GM12878 (cell line): ENCODE data around the gene SPRED3.

ENCODE experiments used
- EZH2 ChIP-seq: IDR thresholded peaks from 2 replicates; pipeline ENCODE4 v1.6.1; 2012; ENCODE audit warnings: low read depth, mild to moderate bottlenecking, control low read depth, inconsistent platforms, low read length, borderline replicate concordance; ENCODE audit not compliant: control insufficient read depth
- JUND ChIP-seq: IDR thresholded peaks from 2 replicates; pipeline ENCODE4 v1.6.1; 2012; ENCODE audit warnings: low read depth, mild to moderate bottlenecking, low read length, improper control_type of control experiment, moderate library complexity
- POLR2A ChIP-seq: IDR thresholded peaks from 2 replicates; pipeline ENCODE4 v1.6.1; 2011; ENCODE audit warnings: low read depth, mild to moderate bottlenecking, low read length
- YY1 ChIP-seq: IDR thresholded peaks from 2 replicates; pipeline ENCODE4 v1.6.1; 2011; ENCODE audit warnings: low read depth, mild to moderate bottlenecking, low read length
- ZNF274 ChIP-seq: IDR thresholded peaks from one replicate; pipeline ENCODE4 v1.8.0; 2011; ENCODE audit not compliant: insufficient read length, insufficient read depth
- TF ChIP-seq, protein P1 (sequence below), 3 experiments: IDR thresholded peaks in 2 of 3; conservative IDR thresholded peaks in 1 of 3; 2 replicates each; pipeline ENCODE4 v1.5.1; 2011; ENCODE audit warnings: low read depth in 3 of 3, low read length in 3 of 3, mild to moderate bottlenecking in 3 of 3, control low read depth in 2 of 3, moderate library complexity in 2 of 3, inconsistent platforms in 1 of 3, mixed read lengths in 1 of 3; ENCODE audit not compliant: control insufficient read depth in 2 of 3, insufficient read depth in 1 of 3; ENCODE audit errors: extremely low read depth in 1 of 3
- TF ChIP-seq, protein P2 (sequence below): fragments of 450-650 bp; IDR thresholded peaks from 2 replicates; pipeline ENCODE4 v1.6.1; 2014; ENCODE audit warnings: mild to moderate bottlenecking
- TF ChIP-seq, protein P3 (sequence below): IDR thresholded peaks from 2 replicates; pipeline ENCODE4 v1.6.1; 2012; ENCODE audit warnings: low read length, inconsistent platforms

DNA sequence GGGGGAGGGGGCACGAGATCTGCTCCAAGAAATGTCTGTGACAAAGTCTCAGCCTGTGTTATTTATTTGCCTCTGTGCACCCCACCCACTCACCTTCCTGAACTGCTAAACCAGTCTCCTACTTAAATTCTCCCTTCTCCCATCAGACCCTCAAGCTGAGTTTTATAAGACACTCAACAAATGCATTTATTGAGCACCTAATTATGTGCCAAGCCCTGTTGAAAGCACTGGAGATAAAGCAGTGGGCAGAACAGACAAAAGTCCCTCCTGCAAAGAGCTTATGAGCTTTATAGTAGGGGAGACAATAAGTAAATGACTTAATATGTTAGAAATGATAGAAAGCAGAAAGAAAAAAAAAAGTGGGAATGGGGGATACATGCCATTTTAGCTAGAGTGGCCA is 11.0 kb downstream of the SPRED3 start:
- TF ChIP-seq, protein P1, sequence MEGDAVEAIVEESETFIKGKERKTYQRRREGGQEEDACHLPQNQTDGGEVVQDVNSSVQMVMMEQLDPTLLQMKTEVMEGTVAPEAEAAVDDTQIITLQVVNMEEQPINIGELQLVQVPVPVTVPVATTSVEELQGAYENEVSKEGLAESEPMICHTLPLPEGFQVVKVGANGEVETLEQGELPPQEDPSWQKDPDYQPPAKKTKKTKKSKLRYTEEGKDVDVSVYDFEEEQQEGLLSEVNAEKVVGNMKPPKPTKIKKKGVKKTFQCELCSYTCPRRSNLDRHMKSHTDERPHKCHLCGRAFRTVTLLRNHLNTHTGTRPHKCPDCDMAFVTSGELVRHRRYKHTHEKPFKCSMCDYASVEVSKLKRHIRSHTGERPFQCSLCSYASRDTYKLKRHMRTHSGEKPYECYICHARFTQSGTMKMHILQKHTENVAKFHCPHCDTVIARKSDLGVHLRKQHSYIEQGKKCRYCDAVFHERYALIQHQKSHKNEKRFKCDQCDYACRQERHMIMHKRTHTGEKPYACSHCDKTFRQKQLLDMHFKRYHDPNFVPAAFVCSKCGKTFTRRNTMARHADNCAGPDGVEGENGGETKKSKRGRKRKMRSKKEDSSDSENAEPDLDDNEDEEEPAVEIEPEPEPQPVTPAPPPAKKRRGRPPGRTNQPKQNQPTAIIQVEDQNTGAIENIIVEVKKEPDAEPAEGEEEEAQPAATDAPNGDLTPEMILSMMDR (IDR thresholded peaks at IDR 0.05 in 2 of 3, conservative IDR thresholded peaks at IDR 0.05 in 1 of 3; ENCODE audit: control insufficient read depth in 2 of 3, extremely low read depth in 1 of 3, insufficient read depth in 1 of 3, low read depth in 3 of 3, low read length in 3 of 3): no peak
- TF ChIP-seq EZH2: no peak
- TF ChIP-seq YY1: no peak
- TF ChIP-seq JUND: no peak
- TF ChIP-seq, protein P2, sequence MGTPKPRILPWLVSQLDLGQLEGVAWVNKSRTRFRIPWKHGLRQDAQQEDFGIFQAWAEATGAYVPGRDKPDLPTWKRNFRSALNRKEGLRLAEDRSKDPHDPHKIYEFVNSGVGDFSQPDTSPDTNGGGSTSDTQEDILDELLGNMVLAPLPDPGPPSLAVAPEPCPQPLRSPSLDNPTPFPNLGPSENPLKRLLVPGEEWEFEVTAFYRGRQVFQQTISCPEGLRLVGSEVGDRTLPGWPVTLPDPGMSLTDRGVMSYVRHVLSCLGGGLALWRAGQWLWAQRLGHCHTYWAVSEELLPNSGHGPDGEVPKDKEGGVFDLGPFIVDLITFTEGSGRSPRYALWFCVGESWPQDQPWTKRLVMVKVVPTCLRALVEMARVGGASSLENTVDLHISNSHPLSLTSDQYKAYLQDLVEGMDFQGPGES: no peak
- TF ChIP-seq, protein P3, sequence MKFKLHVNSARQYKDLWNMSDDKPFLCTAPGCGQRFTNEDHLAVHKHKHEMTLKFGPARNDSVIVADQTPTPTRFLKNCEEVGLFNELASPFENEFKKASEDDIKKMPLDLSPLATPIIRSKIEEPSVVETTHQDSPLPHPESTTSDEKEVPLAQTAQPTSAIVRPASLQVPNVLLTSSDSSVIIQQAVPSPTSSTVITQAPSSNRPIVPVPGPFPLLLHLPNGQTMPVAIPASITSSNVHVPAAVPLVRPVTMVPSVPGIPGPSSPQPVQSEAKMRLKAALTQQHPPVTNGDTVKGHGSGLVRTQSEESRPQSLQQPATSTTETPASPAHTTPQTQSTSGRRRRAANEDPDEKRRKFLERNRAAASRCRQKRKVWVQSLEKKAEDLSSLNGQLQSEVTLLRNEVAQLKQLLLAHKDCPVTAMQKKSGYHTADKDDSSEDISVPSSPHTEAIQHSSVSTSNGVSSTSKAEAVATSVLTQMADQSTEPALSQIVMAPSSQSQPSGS: no peak
- TF ChIP-seq POLR2A: no peak
- TF ChIP-seq ZNF274: no peak
